ENCODE data around the gene MIB1.

The MIB1 gene

GRCh38 chr18:21900605-21901352, 160.2 kb downstream of the MIB1 start:
- DNase-seq, result no peak

- no peak for DNase-seq
Observed at GRCh38 chr18:21901423-21901945, 160.9 kb downstream of the MIB1 start.

- no peak for DNase-seq
Observed at GRCh38 chr18:21903709-21904108, 163.1 kb downstream of the MIB1 start.

GRCh38 chr18:21904856-21905255, 164.3 kb downstream of the MIB1 start:
- no peak for DNase-seq

GRCh38 chr18:21907451-21907850, 166.9 kb downstream of the MIB1 start:
- DNase-seq, result no peak

- no peak for DNase-seq
Observed at GRCh38 chr18:21908711-21909110, 168.1 kb downstream of the MIB1 start.

- no peak for DNase-seq
Observed at GRCh38 chr18:21910906-21911305, 170.3 kb downstream of the MIB1 start.

- DNase-seq, result no peak
Observed at GRCh38 chr18:21911551-21911950, 171.0 kb downstream of the MIB1 start.

GRCh38 chr18:21912339-21913239, 172.0 kb downstream of the MIB1 start:
- DNase-seq, result no peak

- DNase-seq, result no peak
Observed at GRCh38 chr18:21914739-21915319, 174.2 kb downstream of the MIB1 start.

- no peak for DNase-seq
Observed at GRCh38 chr18:21915546-21915945, 175.0 kb downstream of the MIB1 start.

GRCh38 chr18:21916594-21916993, 176.0 kb downstream of the MIB1 start:
- no peak for DNase-seq

GRCh38 chr18:21918693-21919092, 178.1 kb downstream of the MIB1 start:
- no peak for DNase-seq
